Gastroesophageal sphincter (tissue), 3 donors: ENCODE results near the gene LPIN1.

Experiments
- CTCF ChIP-seq, 4 experiments: fragments of 200-600 bp in 2 of 4; fragments of 450-650 bp in 2 of 4; sonication (generic) in 1 of 4; IDR thresholded peaks; one replicate each; pipeline ENCODE4 v1.5.1; 2017 to 2019; ENCODE audit warnings: antibody characterized with exemption in 4 of 4, mild to moderate bottlenecking in 2 of 4, moderate library complexity in 2 of 4
- EP300 ChIP-seq: sonication (generic); formaldehyde crosslinking; IDR thresholded peaks from one replicate; pipeline ENCODE4 v1.6.1; 2017; ENCODE audit warnings: antibody characterized with exemption, mild to moderate bottlenecking

DNA sequence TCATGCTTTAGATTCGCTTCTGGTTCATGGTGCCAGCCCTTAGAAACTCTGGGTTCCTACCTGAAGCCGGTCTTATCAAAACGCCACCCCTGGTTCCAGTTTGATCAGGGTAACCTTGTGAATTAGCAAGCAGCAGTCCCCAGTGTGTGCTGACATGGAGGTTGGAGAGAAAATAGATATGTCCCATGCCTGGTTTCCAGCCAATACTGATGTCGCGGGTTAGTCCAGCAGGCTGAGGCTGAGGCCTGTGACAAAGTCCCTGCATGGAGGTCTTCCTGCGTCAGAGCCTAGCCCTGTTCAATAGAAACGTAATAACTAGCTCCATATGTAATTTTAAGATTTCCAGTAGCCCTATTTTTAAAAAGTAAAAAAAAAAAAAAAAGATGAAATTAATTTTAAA, 28.2 kb downstream of the LPIN1 start:
- no peak for TF ChIP-seq CTCF (IDR thresholded peaks at IDR 0.05)
- no peak for TF ChIP-seq EP300
